Measurements from ENCODE around the gene IGF1R.

DNA sequence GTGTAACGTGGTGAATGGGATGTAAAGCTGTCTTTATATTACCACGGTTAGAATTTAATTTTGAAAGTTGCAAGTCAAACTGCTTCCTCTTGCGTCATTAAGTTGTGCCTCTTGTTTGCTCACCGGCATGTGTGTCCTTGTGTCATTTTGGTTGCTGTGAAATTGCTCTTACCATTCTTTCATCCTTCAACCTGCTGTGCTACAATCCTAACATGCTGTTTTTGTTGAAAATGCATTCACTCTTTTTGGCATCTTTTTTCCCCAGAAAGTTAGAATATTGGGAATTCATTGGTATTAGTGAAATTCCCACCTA is 194.6 kb downstream of the IGF1R start:
- TF ChIP-seq, protein P1, sequence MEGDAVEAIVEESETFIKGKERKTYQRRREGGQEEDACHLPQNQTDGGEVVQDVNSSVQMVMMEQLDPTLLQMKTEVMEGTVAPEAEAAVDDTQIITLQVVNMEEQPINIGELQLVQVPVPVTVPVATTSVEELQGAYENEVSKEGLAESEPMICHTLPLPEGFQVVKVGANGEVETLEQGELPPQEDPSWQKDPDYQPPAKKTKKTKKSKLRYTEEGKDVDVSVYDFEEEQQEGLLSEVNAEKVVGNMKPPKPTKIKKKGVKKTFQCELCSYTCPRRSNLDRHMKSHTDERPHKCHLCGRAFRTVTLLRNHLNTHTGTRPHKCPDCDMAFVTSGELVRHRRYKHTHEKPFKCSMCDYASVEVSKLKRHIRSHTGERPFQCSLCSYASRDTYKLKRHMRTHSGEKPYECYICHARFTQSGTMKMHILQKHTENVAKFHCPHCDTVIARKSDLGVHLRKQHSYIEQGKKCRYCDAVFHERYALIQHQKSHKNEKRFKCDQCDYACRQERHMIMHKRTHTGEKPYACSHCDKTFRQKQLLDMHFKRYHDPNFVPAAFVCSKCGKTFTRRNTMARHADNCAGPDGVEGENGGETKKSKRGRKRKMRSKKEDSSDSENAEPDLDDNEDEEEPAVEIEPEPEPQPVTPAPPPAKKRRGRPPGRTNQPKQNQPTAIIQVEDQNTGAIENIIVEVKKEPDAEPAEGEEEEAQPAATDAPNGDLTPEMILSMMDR (IDR thresholded peaks at IDR 0.05; ENCODE audit: poor library complexity): no peak
- TF ChIP-seq EZH2phosphoT487 (IDR thresholded peaks at IDR 0.05; ENCODE audit: low read depth, severe bottlenecking, unreplicated experiment) (no peak), EZH2 (IDR thresholded peaks at IDR 0.05; ENCODE audit: borderline replicate concordance) (no peak)
